ENCODE data around the gene CLCN1. TPM values are rescaled to one million over a fixed set of nuclear protein-coding genes. Genes with fewer than 3 reads are reported as not detected.

Gene CLCN1
- total and polyA plus RNA-seq, 2 donors (not counting 3 experiments of a cell fraction or from before 2014, with no cell fraction given): not detected

DNA sequence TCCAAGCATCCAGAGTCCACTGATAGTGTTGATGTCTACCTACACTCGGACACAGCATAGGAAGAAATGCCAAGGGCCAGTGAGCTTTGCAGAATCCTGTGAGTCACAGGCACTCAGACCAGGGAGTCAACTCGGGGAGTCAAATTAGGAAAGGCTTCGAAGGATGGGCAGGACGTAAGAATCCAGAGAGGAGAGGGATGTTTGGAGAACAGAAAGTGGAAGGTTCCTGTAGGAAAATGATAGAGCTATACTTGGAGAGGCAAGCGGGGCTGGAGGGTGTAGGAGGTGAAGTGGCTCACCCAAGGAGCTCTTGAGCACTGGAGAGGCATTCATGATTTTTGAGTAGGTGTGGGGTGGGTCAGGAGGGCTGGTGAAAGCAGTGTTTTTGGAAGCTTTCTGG lies 68.2 kb downstream of the CLCN1 start:
- CTCF ChIA-PET: interaction anchor here (0.6 to 2.2 kb wide), 9 partner anchors 9 to 353 kb away, joined by 3 to 11 read pairs (median 4); no protein-coding TSS in a partner anchor

More for the DNA sequence above, 68.2 kb downstream of the CLCN1 start:
- DNase-seq (ENCODE audit: low read depth, low spot score): no peak
- Histone ChIP-seq H3K4me2 (ENCODE audit: insufficient read depth, low read length) (peak overlapping the region; percentile 74), H3K36me3 (ENCODE audit: control insufficient read depth in 2 of 2, extremely low read depth in 1 of 2, insufficient read depth in 2 of 2, low read length in 2 of 2) (peaks cover 13 to 24% of the 10 kb centered on the region in 2 experiments), H3K4me3 (replicated peaks in 1 of 3; ENCODE audit: insufficient read depth in 1 of 3, low read depth in 1 of 3, low read length in 3 of 3) (peak overlapping the region in 2 of 3 experiments; percentile 16 to 76), H3K27me3 (ENCODE audit: control insufficient read depth in 2 of 2, insufficient read depth in 2 of 2, low read length in 2 of 2) (no peaks in the 10 kb centered on the region), H3K9ac (replicated peaks; ENCODE audit: extremely low read depth, insufficient read depth, low read length) (peak overlapping the region; percentile 43), H3K9me3 (replicated peaks; ENCODE audit: control insufficient read depth, insufficient read depth, low read length) (no peaks in the 10 kb centered on the region), H4K20me1 (replicated peaks; ENCODE audit: control insufficient read depth, extremely low read depth, insufficient read depth, low read length) (no peaks in the 10 kb centered on the region), H3K4me1 (ENCODE audit: control insufficient read depth, extremely low read depth, insufficient read depth, low read length) (peaks cover 66% of the 10 kb centered on the region), H3K27ac (ENCODE audit: insufficient read depth, low read depth, low read length) (peak overlapping the region; percentile 11), H3K79me2 (ENCODE audit: control insufficient read depth, insufficient read depth, low read length) (peaks cover 92% of the 10 kb centered on the region), H2AFZ (ENCODE audit: low read depth, low read length) (no peak overlapping the region), H3K9me1 (replicated peaks; ENCODE audit: control insufficient read depth, extremely low read depth, insufficient read depth, low read length) (no peaks in the 10 kb centered on the region)
- TF ChIP-seq POLR2A (IDR thresholded peaks at IDR 0.05; ENCODE audit: low read depth, low read length) (no peak), JUN (IDR thresholded peaks at IDR 0.05; ENCODE audit: borderline replicate concordance, insufficient read depth, insufficient read length, low read depth) (no peak), POLR2AphosphoS5 (IDR thresholded peaks at IDR 0.05; ENCODE audit: insufficient read depth, low read depth, low read length) (no peak), EZH2 (IDR thresholded peaks at IDR 0.05; ENCODE audit: borderline replicate concordance, low read depth, low read length, severe bottlenecking) (no peak), MYC (IDR thresholded peaks at IDR 0.05; ENCODE audit: low read depth, low read length) (no peak), GATA2 (IDR thresholded peaks at IDR 0.05; ENCODE audit: insufficient read depth, insufficient read length, low read depth, low read length) (no peak), FOS (IDR thresholded peaks at IDR 0.05; ENCODE audit: borderline replicate concordance, insufficient read depth, low read length) (no peak)
- TF ChIP-seq, protein P1, sequence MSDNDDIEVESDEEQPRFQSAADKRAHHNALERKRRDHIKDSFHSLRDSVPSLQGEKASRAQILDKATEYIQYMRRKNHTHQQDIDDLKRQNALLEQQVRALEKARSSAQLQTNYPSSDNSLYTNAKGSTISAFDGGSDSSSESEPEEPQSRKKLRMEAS (IDR thresholded peaks at IDR 0.05; ENCODE audit: insufficient read depth, insufficient read length): no peak
- TF ChIP-seq, protein P2, sequence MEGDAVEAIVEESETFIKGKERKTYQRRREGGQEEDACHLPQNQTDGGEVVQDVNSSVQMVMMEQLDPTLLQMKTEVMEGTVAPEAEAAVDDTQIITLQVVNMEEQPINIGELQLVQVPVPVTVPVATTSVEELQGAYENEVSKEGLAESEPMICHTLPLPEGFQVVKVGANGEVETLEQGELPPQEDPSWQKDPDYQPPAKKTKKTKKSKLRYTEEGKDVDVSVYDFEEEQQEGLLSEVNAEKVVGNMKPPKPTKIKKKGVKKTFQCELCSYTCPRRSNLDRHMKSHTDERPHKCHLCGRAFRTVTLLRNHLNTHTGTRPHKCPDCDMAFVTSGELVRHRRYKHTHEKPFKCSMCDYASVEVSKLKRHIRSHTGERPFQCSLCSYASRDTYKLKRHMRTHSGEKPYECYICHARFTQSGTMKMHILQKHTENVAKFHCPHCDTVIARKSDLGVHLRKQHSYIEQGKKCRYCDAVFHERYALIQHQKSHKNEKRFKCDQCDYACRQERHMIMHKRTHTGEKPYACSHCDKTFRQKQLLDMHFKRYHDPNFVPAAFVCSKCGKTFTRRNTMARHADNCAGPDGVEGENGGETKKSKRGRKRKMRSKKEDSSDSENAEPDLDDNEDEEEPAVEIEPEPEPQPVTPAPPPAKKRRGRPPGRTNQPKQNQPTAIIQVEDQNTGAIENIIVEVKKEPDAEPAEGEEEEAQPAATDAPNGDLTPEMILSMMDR (IDR thresholded peaks at IDR 0.05; ENCODE audit: extremely low read depth in 1 of 2, insufficient read depth in 1 of 2, low read depth in 1 of 2, low read length in 2 of 2): no peak
- FAIRE-seq: peak; percentile 86
- POLR2A ChIA-PET: interaction anchor here (0.9 to 1.7 kb wide), 9 partner anchors 9 to 144 kb away, joined by 3 to 10 read pairs (median 3); partner anchors contain the start of gene CASP2
- intact Hi-C loops (cut with micrococcal nuclease): loop anchor here (5.0 kb wide), 1 partner anchor 113 kb away; no protein-coding TSS in a partner anchor
- no TSS peak for BruUV-seq (replicated peaks)
- dilution Hi-C loops (cut with MboI; ENCODE audit: extremely low pct_ligation_motif_present, low sequenced_read_pairs): loop anchor here (25.0 kb wide), 1 partner anchor 128 kb away; no protein-coding TSS in a partner anchor
